Mesenchymal stem cell (in vitro differentiated cells and primary cell): Measurements from ENCODE around the gene BUD31.

ENCODE experiments used
- DNase-seq: peaks from one replicate; pipeline ENCODE4 v3.0.0-alpha.2; 2013
- H2AFZ ChIP-seq: one replicate; pipeline ENCODE4 v1.6.1; 2013; ENCODE audit warnings: low read depth, mild to moderate bottlenecking, control low read depth, inconsistent platforms, low read length, moderate library complexity
- H2AK5ac ChIP-seq: 2 replicates; pipeline ENCODE4 v1.6.1; 2013; ENCODE audit warnings: low read length, moderate library complexity, mild to moderate bottlenecking, inconsistent platforms; ENCODE audit not compliant: severe bottlenecking
- H2BK120ac ChIP-seq: one replicate; pipeline ENCODE4 v1.6.1; 2013; ENCODE audit warnings: low read depth, mild to moderate bottlenecking, inconsistent platforms, low read length, moderate library complexity
- H2BK12ac ChIP-seq, 2 experiments: one replicate each; pipeline ENCODE4 v1.6.1; 2013; ENCODE audit warnings: inconsistent platforms in 2 of 2, low read length in 2 of 2, mild to moderate bottlenecking in 2 of 2, moderate library complexity in 2 of 2, control low read depth in 1 of 2
- H2BK15ac ChIP-seq: one replicate; pipeline ENCODE4 v1.6.1; 2013; ENCODE audit warnings: mild to moderate bottlenecking, low read depth, inconsistent platforms; ENCODE audit not compliant: poor library complexity, severe bottlenecking
- H2BK5ac ChIP-seq: 2 replicates; pipeline ENCODE4 v1.6.1; 2013; ENCODE audit warnings: low read depth, mild to moderate bottlenecking, low read length, control low read depth, inconsistent platforms; ENCODE audit not compliant: poor library complexity, severe bottlenecking
- H3K14ac ChIP-seq, 2 experiments: one replicate each; pipeline ENCODE4 v1.6.1; 2013; ENCODE audit warnings: inconsistent platforms in 2 of 2, low read length in 2 of 2, control low read depth in 1 of 2, mild to moderate bottlenecking in 1 of 2, moderate library complexity in 1 of 2
- H3K18ac ChIP-seq, 2 experiments: one replicate each; pipeline ENCODE4 v1.6.1; 2013; ENCODE audit warnings: inconsistent platforms in 2 of 2, low read length in 2 of 2, control low read depth in 1 of 2, low read depth in 1 of 2, mild to moderate bottlenecking in 1 of 2
- H3K23ac ChIP-seq, 2 experiments: one replicate each; pipeline ENCODE4 v1.6.1; 2013; ENCODE audit warnings: inconsistent platforms in 2 of 2, low read length in 2 of 2, mild to moderate bottlenecking in 2 of 2, moderate library complexity in 2 of 2, control low read depth in 1 of 2
- H3K27ac ChIP-seq: 2 replicates; pipeline ENCODE4 v1.5.1; 2013; ENCODE audit warnings: mild to moderate bottlenecking, moderate library complexity, low read length, control low read depth, inconsistent platforms; ENCODE audit not compliant: poor library complexity, severe bottlenecking
- H3K27me3 ChIP-seq, 2 experiments: 2 replicates each; pipeline versions ENCODE4 v1.6.1 to v1.7.0; 2013; ENCODE audit warnings: low read length in 2 of 2, mild to moderate bottlenecking in 2 of 2, moderate library complexity in 2 of 2, control low read depth in 1 of 2, inconsistent platforms in 1 of 2; ENCODE audit not compliant: control insufficient read depth in 1 of 2, insufficient read depth in 1 of 2
- H3K36me3 ChIP-seq, 2 experiments: 2 replicates each; pipeline versions ENCODE4 v1.6.1 to v1.7.0; 2013; ENCODE audit warnings: low read length in 2 of 2, control low read depth in 1 of 2, inconsistent platforms in 1 of 2, low read depth in 1 of 2, mild to moderate bottlenecking in 1 of 2; ENCODE audit not compliant: insufficient read depth in 2 of 2, control insufficient read depth in 1 of 2
- H3K4ac ChIP-seq, 2 experiments: one replicate each; pipeline ENCODE4 v1.6.1; 2013; ENCODE audit warnings: inconsistent platforms in 2 of 2, low read length in 2 of 2, mild to moderate bottlenecking in 2 of 2, moderate library complexity in 2 of 2, control low read depth in 1 of 2, low read depth in 1 of 2
- H3K4me1 ChIP-seq: 2 replicates; pipeline ENCODE4 v1.6.1; 2013; ENCODE audit warnings: low read depth, low read length, control low read depth; ENCODE audit not compliant: control insufficient read depth, insufficient read depth
- H3K4me2 ChIP-seq: 2 replicates; pipeline ENCODE4 v1.6.1; 2013; ENCODE audit warnings: low read length, mild to moderate bottlenecking, inconsistent platforms; ENCODE audit not compliant: poor library complexity, severe bottlenecking
- H3K4me3 ChIP-seq, 2 experiments: 2 replicates each; pipeline versions ENCODE4 v1.5.1 to v1.7.0; 2013; ENCODE audit warnings: low read length in 2 of 2, mild to moderate bottlenecking in 2 of 2, control low read depth in 1 of 2, low read depth in 1 of 2; ENCODE audit not compliant: insufficient read depth in 1 of 2
- H3K79me1 ChIP-seq: replicated peaks from 2 replicates; pipeline ENCODE4 v1.6.1; 2013; ENCODE audit warnings: mild to moderate bottlenecking, control low read depth, low read length, inconsistent platforms; ENCODE audit not compliant: poor library complexity, severe bottlenecking
- H3K9ac ChIP-seq: 2 replicates; pipeline ENCODE4 v1.7.0; 2013; ENCODE audit warnings: mild to moderate bottlenecking, low read length, moderate library complexity
- H3K9me3 ChIP-seq: 2 replicates; pipeline ENCODE4 v1.7.0; 2013; ENCODE audit warnings: mild to moderate bottlenecking, low read length; ENCODE audit not compliant: control insufficient read depth
- H4K8ac ChIP-seq: one replicate; pipeline ENCODE4 v1.6.1; 2013; ENCODE audit warnings: inconsistent platforms, mild to moderate bottlenecking, low read length, moderate library complexity
- H4K91ac ChIP-seq: one replicate; pipeline ENCODE4 v1.6.1; 2013; ENCODE audit warnings: mild to moderate bottlenecking, low read length, inconsistent platforms
- WGBS: methylation state at CpG from one replicate; pipeline ENCODE4 v1.1.7; 2013; ENCODE audit warnings: mixed read lengths; 5-methylcytosine and 5-hydroxymethylcytosine counted together

The BUD31 gene

GRCh38 chr7:99422186-99422585 lies 13.4 kb downstream of the BUD31 start:
- H3K4me2 ChIP-seq, result no peak overlapping the region
- no peak overlapping the region for H2BK120ac ChIP-seq

GRCh38 chr7:99422625-99423024 lies 13.9 kb downstream of the BUD31 start:
- no peaks in the 10 kb centered on the region for H3K9me3 ChIP-seq
- H3K4me1 ChIP-seq, result no peaks in the 10 kb centered on the region
- no peak overlapping the region for H4K8ac ChIP-seq
- H2BK120ac ChIP-seq, result no peak overlapping the region
- H3K18ac ChIP-seq, result no peak overlapping the region
- no peak overlapping the region for H2BK15ac ChIP-seq
- H3K14ac ChIP-seq, result no peak overlapping the region
- no peak overlapping the region for H2BK5ac ChIP-seq
- no peak overlapping the region for H4K91ac ChIP-seq
- H3K4me2 ChIP-seq, result no peak overlapping the region
- no peaks in the 10 kb centered on the region for H3K27me3 ChIP-seq
- no peak overlapping the region for H2BK12ac ChIP-seq
- no peak for DNase-seq
- H2AFZ ChIP-seq, result no peak overlapping the region
- WGBS, result 91% methylated on average over 5 of the region's 5 CpGs
- no peak overlapping the region for H3K27ac ChIP-seq
- peaks cover 73 to 77% of the 10 kb centered on the region in 2 experiments for H3K36me3 ChIP-seq
- H3K4ac ChIP-seq, result no peak overlapping the region
- no peak overlapping the region for H3K4me3 ChIP-seq
- H3K9ac ChIP-seq, result no peak overlapping the region
- H2AK5ac ChIP-seq, result no peak overlapping the region
- H3K23ac ChIP-seq, result no peak overlapping the region
- H3K79me1 ChIP-seq, result peaks cover 35% of the 10 kb centered on the region

More at GRCh38 chr7:99422186-99422585, 13.4 kb downstream of the BUD31 start:
- no peak overlapping the region for H2BK5ac ChIP-seq
- no peak for DNase-seq
- no peaks in the 10 kb centered on the region for H3K4me1 ChIP-seq
- no peak overlapping the region for H3K4ac ChIP-seq
- no peak overlapping the region for H3K23ac ChIP-seq
- H3K14ac ChIP-seq, result no peak overlapping the region
- H4K91ac ChIP-seq, result no peak overlapping the region
- 95% methylated on average over 11 of the region's 11 CpGs for WGBS
- H2BK15ac ChIP-seq, result no peak overlapping the region
- H3K27me3 ChIP-seq, result no peaks in the 10 kb centered on the region
- H3K18ac ChIP-seq, result no peak overlapping the region
- no peak overlapping the region for H4K8ac ChIP-seq
- no peak overlapping the region for H2AFZ ChIP-seq
- no peak overlapping the region for H3K9ac ChIP-seq
- no peak overlapping the region for H2AK5ac ChIP-seq
- no peak overlapping the region for H3K27ac ChIP-seq
- no peaks in the 10 kb centered on the region for H3K9me3 ChIP-seq
- no peak overlapping the region for H2BK12ac ChIP-seq
- no peak overlapping the region for H3K4me3 ChIP-seq
- peaks cover 78 to 81% of the 10 kb centered on the region in 2 experiments for H3K36me3 ChIP-seq
- peaks cover 38% of the 10 kb centered on the region for H3K79me1 ChIP-seq

GRCh38 chr7:99424932-99425730 lies 16.4 kb downstream of the BUD31 start:
- Histone ChIP-seq H3K23ac (no peak overlapping the region), H3K9me3 (no peaks in the 10 kb centered on the region), H2AFZ (no peak overlapping the region), H3K4me3 (no peak overlapping the region), H3K9ac (no peak overlapping the region), H3K36me3 (peaks cover 69 to 71% of the 10 kb centered on the region in 2 experiments), H3K79me1 (peaks cover 30% of the 10 kb centered on the region), H4K8ac (no peak overlapping the region), H3K4ac (no peak overlapping the region), H3K27ac (no peak overlapping the region), H2AK5ac (no peak overlapping the region), H3K4me1 (no peaks in the 10 kb centered on the region), H4K91ac (no peak overlapping the region), H2BK15ac (no peak overlapping the region), H3K18ac (no peak overlapping the region), H2BK12ac (no peak overlapping the region), H3K27me3 (no peaks in the 10 kb centered on the region), H2BK120ac (no peak overlapping the region), H3K4me2 (no peak overlapping the region), H2BK5ac (no peak overlapping the region), H3K14ac (no peak overlapping the region)
- WGBS, result 98% methylated on average over 24 of the region's 24 CpGs
- DNase-seq, result no peak

GRCh38 chr7:99428972-99429566 lies 20.3 kb downstream of the BUD31 start:
- H3K4me1 ChIP-seq, result no peaks in the 10 kb centered on the region
- H3K23ac ChIP-seq, result no peak overlapping the region
- no peak overlapping the region for H2BK15ac ChIP-seq
- H2BK12ac ChIP-seq, result no peak overlapping the region
- H4K91ac ChIP-seq, result no peak overlapping the region
- no peak overlapping the region for H4K8ac ChIP-seq
- no peak overlapping the region for H3K9ac ChIP-seq
- H2BK5ac ChIP-seq, result no peak overlapping the region
- H3K4me3 ChIP-seq, result no peak overlapping the region
- no peak overlapping the region for H2BK120ac ChIP-seq
- no peak overlapping the region for H3K18ac ChIP-seq
- peaks cover 33% of the 10 kb centered on the region for H3K79me1 ChIP-seq
- H3K36me3 ChIP-seq, result peaks cover 64 to 81% of the 10 kb centered on the region in 2 experiments
- H2AK5ac ChIP-seq, result no peak overlapping the region
- H2AFZ ChIP-seq, result no peak overlapping the region
- no peaks in the 10 kb centered on the region for H3K27me3 ChIP-seq
- no peak overlapping the region for H3K27ac ChIP-seq
- H3K4ac ChIP-seq, result no peak overlapping the region
- WGBS, result 94% methylated on average over 10 of the region's 10 CpGs
- no peak overlapping the region for H3K4me2 ChIP-seq
- no peak for DNase-seq
- H3K14ac ChIP-seq, result no peak overlapping the region
- H3K9me3 ChIP-seq, result no peaks in the 10 kb centered on the region
